HepG2 (cell line): Measurements from ENCODE around the gene RAPGEF6. TPM values are rescaled to one million over a fixed set of nuclear protein-coding genes. Genes with fewer than 3 reads are reported as not detected.

ENCODE experiments used
- ATAC-seq: fragments of 200-7000 bp; cut with Tn5 transposase; 3 replicates; pipeline ENCODE4 v1.9.1; 2020; ENCODE audit warnings: mild to moderate bottlenecking, moderate library complexity
- BruUV-seq: library from RNA; stranded (reverse); fragments of 400-500 nt; replicated peaks from 2 replicates; lab custom pipeline; 2021; lab: Mats Ljungman, UMichigan
- CTCF ChIA-PET: fragments of 300-600 bp; formaldehyde crosslinking; extraction: SDS; loops from one replicate; lab custom pipeline; 2021; ENCODE audit warnings: low total read pairs, inconsistent platforms, low intra/inter-chr PET ratio; lab: Yijun Ruan, JAX
- POLR2A ChIA-PET: fragments of 350-600 bp; sonication (Branson Sonifier 250); formaldehyde crosslinking; loops from one replicate; lab custom pipeline; 2020; ENCODE audit warnings: antibody characterized with exemption, inconsistent platforms; lab: Yijun Ruan, JAX
- DNase-seq: peaks from one replicate; pipeline ENCODE4 v3.0.0-alpha.2; 2015; ENCODE audit warnings: low spot score
- FAIRE-seq: peaks from 3 replicates; lab custom pipeline; 2011; peaks lifted over from hg19 to GRCh38; lab: Jason Lieb, UNC
- H2AFZ ChIP-seq: one replicate; pipeline ENCODE4 v1.6.1; 2011; ENCODE audit warnings: low read length, inconsistent platforms
- H3K27ac ChIP-seq: fragments of 300-600 bp; 3 replicates; pipeline ENCODE4 v1.8.0; 2011; ENCODE audit warnings: mixed run types, mild to moderate bottlenecking, mixed read lengths, low read length, inconsistent platforms; ENCODE audit not compliant: insufficient read depth; ENCODE audit errors: extremely low read length
- H3K27me3 ChIP-seq, 2 experiments: fragments of 200-600 bp in 1 of 2; 2 replicates in 1 of 2; 3 replicates in 1 of 2; pipeline versions ENCODE4 v1.6.0 to v1.8.0; 2011; ENCODE audit warnings: low read length in 2 of 2, mild to moderate bottlenecking in 2 of 2, moderate library complexity in 2 of 2, inconsistent platforms in 1 of 2; ENCODE audit not compliant: insufficient read depth in 2 of 2, control insufficient read depth in 1 of 2
- H3K36me3 ChIP-seq, 2 experiments: fragments of 200-600 bp in 1 of 2; replicated peaks in 1 of 2; 2 replicates in 1 of 2; 3 replicates in 1 of 2; pipeline versions ENCODE4 v1.5.1 to v1.8.0; 2011; ENCODE audit warnings: low read length in 2 of 2, inconsistent platforms in 1 of 2; ENCODE audit not compliant: insufficient read depth in 2 of 2, control insufficient read depth in 1 of 2
- H3K4me1 ChIP-seq: 2 replicates; pipeline ENCODE4 v1.5.1; 2012; ENCODE audit warnings: low read length, inconsistent platforms; ENCODE audit not compliant: insufficient read depth
- H3K4me2 ChIP-seq: 2 replicates; pipeline ENCODE4 v1.6.0; 2011; ENCODE audit warnings: low read depth, low read length, inconsistent platforms
- H3K4me3 ChIP-seq, 3 experiments: fragments of 200-600 bp in 1 of 3; sonication (generic), shearing (Covaris generic) in 1 of 3; replicated peaks in 1 of 3; 2 replicates each; pipeline ENCODE4 v1.5.1; 2011 to 2016; ENCODE audit warnings: low read length in 3 of 3, inconsistent platforms in 2 of 3, low read depth in 2 of 3, mild to moderate bottlenecking in 2 of 3, control low read depth in 1 of 3, mixed read lengths in 1 of 3; ENCODE audit not compliant: insufficient read depth in 1 of 3
- H3K79me2 ChIP-seq: one replicate; pipeline ENCODE4 v1.6.1; 2011; ENCODE audit warnings: low read length, inconsistent platforms; ENCODE audit not compliant: insufficient read depth
- H3K9ac ChIP-seq: 2 replicates; pipeline ENCODE4 v1.6.0; 2011; ENCODE audit warnings: mild to moderate bottlenecking, low read depth, low read length, inconsistent platforms; ENCODE audit not compliant: insufficient read depth
- H3K9me3 ChIP-seq: 2 replicates; pipeline ENCODE4 v1.5.1; 2012; ENCODE audit warnings: mild to moderate bottlenecking, low read length
- H4K20me1 ChIP-seq: 2 replicates; pipeline ENCODE4 v1.6.0; 2011; ENCODE audit warnings: inconsistent platforms, mild to moderate bottlenecking, low read length, moderate library complexity; ENCODE audit not compliant: insufficient read depth
- CREBL2 ChIP-seq: sonication (generic); formaldehyde crosslinking; IDR thresholded peaks from 2 replicates; pipeline ENCODE4 v1.8.1; 2023; ENCODE audit warnings: missing genetic modification reagents, mild to moderate bottlenecking, borderline replicate concordance
- EEA1 ChIP-seq: sonication (generic); formaldehyde crosslinking; IDR thresholded peaks from 2 replicates; pipeline ENCODE4 v1.5.1; 2020; ENCODE audit warnings: mild to moderate bottlenecking, missing genetic modification reagents, borderline replicate concordance
- KAT2B ChIP-seq: fragments of 150-350 bp; IDR thresholded peaks from 2 replicates; pipeline ENCODE4 v1.6.1; 2014; ENCODE audit warnings: low read depth, low read length, borderline replicate concordance
- PAXIP1 ChIP-seq: sonication (generic); formaldehyde crosslinking; conservative IDR thresholded peaks from 2 replicates; pipeline ENCODE4 v1.4.0; 2020; ENCODE audit warnings: mild to moderate bottlenecking, missing genetic modification reagents, moderate library complexity
- ZFP36L2 ChIP-seq: sonication (generic); formaldehyde crosslinking; IDR thresholded peaks from 2 replicates; pipeline ENCODE4 v1.4.0; 2020; ENCODE audit warnings: missing genetic modification reagents
- ZNF605 ChIP-seq: sonication (generic); formaldehyde crosslinking; IDR thresholded peaks from 2 replicates; pipeline ENCODE4 v1.8.0; 2022; ENCODE audit warnings: mild to moderate bottlenecking, missing genetic modification reagents
- WGBS: methylation state at CpG from one replicate; pipeline ENCODE4 v1.1.6; 2017; ENCODE audit warnings: low lambda C conversion rate; 5-methylcytosine and 5-hydroxymethylcytosine counted together
- in situ Hi-C: cut with HindIII; loops from 2 replicates; pipeline ENCODE4 v1.10.0; 2017; ENCODE audit warnings: low pct_unique_long_range_greater_than_20kb; ENCODE audit not compliant: extremely low pct_ligation_motif_present
- intact Hi-C: fragments of 100-400 bp; cut with micrococcal nuclease; formaldehyde crosslinking; loops from one replicate; pipeline ENCODE4 v1.10.0; 2022; ENCODE audit not compliant: unreplicated experiment
- polyA plus RNA-seq, 8 experiments: library from polyadenylated mRNA; depleted of rRNA in 3 of 8; stranded (reverse) in 7 of 8; unstranded in 1 of 8; fragments of >200 nt; fragmentation: Illumina TruSeq in 4 of 8; extraction: Trizol in 4 of 8; gene quantifications; 2 replicates each; pipeline versions ENCODE4 v1.2.1 to v1.2.3, GENCODE V29; 2011 to 2016; ENCODE audit warnings: low read depth in 4 of 8, missing spikeins in 1 of 8, mixed read lengths in 1 of 8; ENCODE audit not compliant: insufficient read depth in 1 of 8
- total RNA-seq, 5 experiments: library from RNA; depleted of rRNA; stranded (reverse); fragments of >200 nt; fragmentation: Illumina TruSeq; extraction: Trizol; gene quantifications; 2 replicates each; pipeline ENCODE4 v1.2.3, GENCODE V29; 2016; ENCODE audit warnings: low read depth in 1 of 5

The RAPGEF6 gene
- total and polyA plus RNA-seq, 2 of the 13 experiments (the other 11 are each of a cell fraction or from before 2014, with no cell fraction given): 7.7 to 24.6 TPM

GRCh38 chr5:131542723-131543122 is 92.3 kb downstream of the RAPGEF6 start (continued):
- 0 out of 2 replicates have a peak, but pooled peaks have one; percentile 16 for TF ChIP-seq PAXIP1 (CRISPR knock-in tag)
- peak; percentile 17; the same call in 1 of the 2 replicates for TF ChIP-seq KAT2B

GRCh38 chr5:131541762-131542161 is 93.3 kb downstream of the RAPGEF6 start:
- ATAC-seq: no peak
- peaks cover 2% of the 10 kb centered on the region for H3K79me2 ChIP-seq
- no peak overlapping the region for H3K27ac ChIP-seq
- no peak for FAIRE-seq
- H3K4me2 ChIP-seq: no peak overlapping the region
- H3K4me3 ChIP-seq: no peak overlapping the region
- POLR2A ChIA-PET: no interaction called here
- WGBS: 95% methylated on average over 1 of the region's 1 CpG
- no peaks in the 10 kb centered on the region; the same call in 1 of the 2 replicates for H4K20me1 ChIP-seq
- no peak for DNase-seq
- in situ Hi-C loops: no loop called here
- TF ChIP-seq ZFP36L2 (CRISPR knock-in tag): no peak
- TF ChIP-seq CREBL2 (CRISPR knock-in tag): no peak
- TF ChIP-seq EEA1 (CRISPR knock-in tag): no peak
- no peak for TF ChIP-seq ZNF605 (CRISPR knock-in tag)
- TF ChIP-seq, all 625 proteins: peak for 0
- Histone ChIP-seq H3K36me3 (peaks cover 3 to 5% of the 10 kb centered on the region in 2 experiments; a peak in 2 of 5 replicates), H3K9ac (no peak overlapping the region), H3K4me1 (peaks cover 43% of the 10 kb centered on the region), H3K9me3 (no peaks in the 10 kb centered on the region), H3K27me3 (no peaks in the 10 kb centered on the region), H2AFZ (no peak overlapping the region)
- intact Hi-C loops: no loop called here
- CTCF ChIA-PET: no interaction called here
- BruUV-seq: no TSS peak
